ENCODE data around the gene TOGARAM1. TPM values are rescaled to one million over a fixed set of nuclear protein-coding genes. Genes with fewer than 3 reads are reported as not detected.

TOGARAM1 gene
- total RNA-seq, 4 donors from 2014 or later = 13.5 to 23.6 (median 17.9) TPM

DNA sequence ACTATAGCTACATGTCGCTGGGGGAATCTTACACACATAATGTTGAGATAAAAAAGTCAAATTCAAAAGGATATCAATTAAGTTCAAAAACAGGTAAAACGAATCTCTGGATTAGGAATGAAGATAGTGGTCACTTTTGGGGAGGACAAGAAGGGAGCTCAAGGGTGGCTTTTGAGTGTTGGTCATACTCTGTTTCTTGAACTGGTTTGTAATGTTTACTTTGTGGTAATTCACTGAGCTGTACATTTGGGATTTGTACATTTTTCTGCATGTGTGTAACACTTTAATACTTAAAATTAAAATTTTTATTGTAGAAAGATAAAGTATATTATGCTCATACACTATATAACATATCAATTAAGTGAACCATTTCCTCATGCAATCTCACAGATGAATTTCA lies 26.8 kb upstream of the TOGARAM1 start:
- Histone ChIP-seq H3K4me1 (no peaks in the 10 kb centered on the region), H3K9me3 (no peaks in the 10 kb centered on the region), H3K27ac (no peak overlapping the region), H3K36me3 (no peaks in the 10 kb centered on the region), H3K27me3 (no peaks in the 10 kb centered on the region), H3K4me3 (no peak overlapping the region)
- in situ Hi-C loops (cut with MboI; ENCODE audit: low pct_ligation_motif_present in 1 of 4, low pct_unique_long_range_greater_than_20kb in 1 of 4, low sequenced_read_pairs in 3 of 4) (no loop called here), intact Hi-C loops (cut with DNase I; ENCODE audit: low total_unique reads) (no loop called here)
- WGBS, 2 donors (ENCODE audit: low coverage in 1 of 2) = 89 to 94% methylated on average over 2 of the region's 2 CpGs
- DNase-seq = no peak
- TF ChIP-seq EP300 (IDR thresholded peaks at IDR 0.05; ENCODE audit: low read depth) = no peak
- TF ChIP-seq POLR2AphosphoS5 (IDR thresholded peaks at IDR 0.05) = no peak
- TF ChIP-seq, protein P1, sequence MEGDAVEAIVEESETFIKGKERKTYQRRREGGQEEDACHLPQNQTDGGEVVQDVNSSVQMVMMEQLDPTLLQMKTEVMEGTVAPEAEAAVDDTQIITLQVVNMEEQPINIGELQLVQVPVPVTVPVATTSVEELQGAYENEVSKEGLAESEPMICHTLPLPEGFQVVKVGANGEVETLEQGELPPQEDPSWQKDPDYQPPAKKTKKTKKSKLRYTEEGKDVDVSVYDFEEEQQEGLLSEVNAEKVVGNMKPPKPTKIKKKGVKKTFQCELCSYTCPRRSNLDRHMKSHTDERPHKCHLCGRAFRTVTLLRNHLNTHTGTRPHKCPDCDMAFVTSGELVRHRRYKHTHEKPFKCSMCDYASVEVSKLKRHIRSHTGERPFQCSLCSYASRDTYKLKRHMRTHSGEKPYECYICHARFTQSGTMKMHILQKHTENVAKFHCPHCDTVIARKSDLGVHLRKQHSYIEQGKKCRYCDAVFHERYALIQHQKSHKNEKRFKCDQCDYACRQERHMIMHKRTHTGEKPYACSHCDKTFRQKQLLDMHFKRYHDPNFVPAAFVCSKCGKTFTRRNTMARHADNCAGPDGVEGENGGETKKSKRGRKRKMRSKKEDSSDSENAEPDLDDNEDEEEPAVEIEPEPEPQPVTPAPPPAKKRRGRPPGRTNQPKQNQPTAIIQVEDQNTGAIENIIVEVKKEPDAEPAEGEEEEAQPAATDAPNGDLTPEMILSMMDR (IDR thresholded peaks at IDR 0.05) = no peak
- no peak for TF ChIP-seq POLR2A (IDR thresholded peaks at IDR 0.05)

GRCh38 chr14:44937547-44937946 lies 24.4 kb upstream of the TOGARAM1 start:
- no peaks in the 10 kb centered on the region for H3K4me1 ChIP-seq
- no peaks in the 10 kb centered on the region for H3K9me3 ChIP-seq
- DNase-seq = no peak
- intact Hi-C loops (cut with DNase I; ENCODE audit: low total_unique reads) (no loop called here), in situ Hi-C loops (cut with MboI; ENCODE audit: low pct_ligation_motif_present in 1 of 4, low pct_unique_long_range_greater_than_20kb in 1 of 4, low sequenced_read_pairs in 3 of 4) (no loop called here)
- no peaks in the 10 kb centered on the region for H3K36me3 ChIP-seq
- no peak overlapping the region for H3K27ac ChIP-seq
- H3K4me3 ChIP-seq = no peak overlapping the region
- no peaks in the 10 kb centered on the region for H3K27me3 ChIP-seq
- 94 to 100% methylated on average over 1 to 2 of the region's 2 CpGs for WGBS, 2 donors (ENCODE audit: low coverage in 1 of 2)
- TF ChIP-seq POLR2AphosphoS5 (IDR thresholded peaks at IDR 0.05) (no peak), POLR2A (IDR thresholded peaks at IDR 0.05) (no peak), EP300 (IDR thresholded peaks at IDR 0.05; ENCODE audit: low read depth) (no peak)
- TF ChIP-seq, protein P1 (IDR thresholded peaks at IDR 0.05) = no peak

GRCh38 chr14:44940211-44940610 lies 21.8 kb upstream of the TOGARAM1 start:
- DNase-seq = no peak
- Histone ChIP-seq H3K4me1 (no peaks in the 10 kb centered on the region), H3K27ac (no peak overlapping the region), H3K4me3 (no peak overlapping the region), H3K27me3 (no peaks in the 10 kb centered on the region), H3K36me3 (peaks cover 0 to 12% (median 7%) of the 10 kb centered on the region in 4 donors), H3K9me3 (no peaks in the 10 kb centered on the region)
- TF ChIP-seq POLR2A (IDR thresholded peaks at IDR 0.05) (no peak), POLR2AphosphoS5 (IDR thresholded peaks at IDR 0.05) (no peak), EP300 (IDR thresholded peaks at IDR 0.05; ENCODE audit: low read depth) (no peak)
- TF ChIP-seq, protein P1 (IDR thresholded peaks at IDR 0.05) = no peak
- in situ Hi-C loops (cut with MboI; ENCODE audit: low pct_ligation_motif_present in 1 of 4, low pct_unique_long_range_greater_than_20kb in 1 of 4, low sequenced_read_pairs in 3 of 4) = no loop called here
- intact Hi-C loops (cut with DNase I; ENCODE audit: low total_unique reads) = no loop called here

DNA sequence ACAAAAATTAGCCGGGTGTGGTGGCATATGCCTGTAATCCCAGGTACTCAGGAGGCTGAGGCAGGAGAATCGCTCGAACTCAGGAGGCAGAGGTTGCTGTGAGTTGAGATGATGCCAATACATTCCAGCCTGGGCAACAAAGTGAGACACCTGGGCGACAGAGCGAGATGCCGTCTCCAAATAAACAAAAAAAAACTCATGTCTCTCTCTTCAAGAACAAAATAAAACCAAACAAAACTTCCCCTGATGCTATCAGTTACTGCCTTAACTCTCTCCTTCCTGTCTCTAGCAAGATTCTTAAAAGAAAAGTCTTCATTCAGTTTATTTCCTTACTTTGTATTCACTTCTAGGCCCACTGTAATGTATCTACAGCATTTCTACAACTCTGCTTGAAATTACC lies 21.0 kb upstream of the TOGARAM1 start:
- Histone ChIP-seq H3K4me3 (no peak overlapping the region), H3K36me3 (peaks cover 0 to 16% (median 9%) of the 10 kb centered on the region in 4 donors), H3K9me3 (no peaks in the 10 kb centered on the region), H3K27ac (no peak overlapping the region), H3K27me3 (no peaks in the 10 kb centered on the region), H3K4me1 (no peaks in the 10 kb centered on the region)
- intact Hi-C loops (cut with DNase I; ENCODE audit: low total_unique reads) (no loop called here), in situ Hi-C loops (cut with MboI; ENCODE audit: low pct_ligation_motif_present in 1 of 4, low pct_unique_long_range_greater_than_20kb in 1 of 4, low sequenced_read_pairs in 3 of 4) (no loop called here)
- DNase-seq = no peak
- TF ChIP-seq EP300 (IDR thresholded peaks at IDR 0.05; ENCODE audit: low read depth) (no peak), POLR2A (IDR thresholded peaks at IDR 0.05) (no peak), POLR2AphosphoS5 (IDR thresholded peaks at IDR 0.05) (no peak)
- TF ChIP-seq, protein P1 (IDR thresholded peaks at IDR 0.05) = no peak
- WGBS, 2 donors (ENCODE audit: low coverage in 1 of 2) = 95 to 97% methylated on average over 3 to 6 of the region's 6 CpGs
